Keratinocyte (primary cell): ENCODE data around the gene ATP5F1E. TPM values are rescaled to one million over a fixed set of nuclear protein-coding genes. Genes with fewer than 3 reads are reported as not detected.

Experiments used
- DNase-seq: peaks from one replicate; pipeline ENCODE4 v3.0.0-alpha.2; 2011; ENCODE audit warnings: low read depth, missing footprints, low spot score
- FAIRE-seq: peaks from 2 replicates; lab custom pipeline; 2011; peaks lifted over from hg19 to GRCh38; lab: Jason Lieb, UNC
- H2AFZ ChIP-seq: 2 replicates; pipeline ENCODE4 v1.6.0; 2012; ENCODE audit warnings: low read length, control low read depth, inconsistent platforms; ENCODE audit not compliant: control insufficient read depth
- H3K27ac ChIP-seq: 2 replicates; pipeline ENCODE4 v1.5.1; 2011; ENCODE audit warnings: low read length; ENCODE audit not compliant: control insufficient read depth, insufficient read depth
- H3K27me3 ChIP-seq: 3 replicates; pipeline ENCODE4 v1.6.0; 2011; ENCODE audit warnings: low read length; ENCODE audit not compliant: control insufficient read depth, insufficient read depth; ENCODE audit errors: extremely low read depth
- H3K36me3 ChIP-seq, 2 experiments: 2 replicates in 1 of 2; 3 replicates in 1 of 2; pipeline ENCODE4 v1.5.1; 2011; ENCODE audit warnings: low read length in 2 of 2, mild to moderate bottlenecking in 1 of 2; ENCODE audit not compliant: control insufficient read depth in 2 of 2, insufficient read depth in 2 of 2; ENCODE audit errors: extremely low read depth in 1 of 2
- H3K4me1 ChIP-seq: 3 replicates; pipeline ENCODE4 v1.5.1; 2011; ENCODE audit warnings: low read length; ENCODE audit not compliant: control insufficient read depth, insufficient read depth; ENCODE audit errors: extremely low read depth
- H3K4me2 ChIP-seq: 3 replicates; pipeline ENCODE4 v1.6.0; 2011; ENCODE audit warnings: low read depth, low read length; ENCODE audit not compliant: control insufficient read depth, insufficient read depth; ENCODE audit errors: extremely low read depth
- H3K4me3 ChIP-seq, 3 experiments: fragments of 200-600 bp in 1 of 3; sonication (generic) in 1 of 3; 2 replicates in 2 of 3; 3 replicates in 1 of 3; pipeline ENCODE4 v1.5.1; 2011 to 2016; ENCODE audit warnings: low read length in 3 of 3, mild to moderate bottlenecking in 3 of 3, control low read depth in 2 of 3, inconsistent platforms in 1 of 3, low read depth in 1 of 3, mixed read lengths in 1 of 3, mixed run types in 1 of 3, moderate library complexity in 1 of 3; ENCODE audit not compliant: control insufficient read depth in 2 of 3, insufficient read depth in 2 of 3; ENCODE audit errors: extremely low read depth in 1 of 3
- H3K79me2 ChIP-seq: 2 replicates; pipeline ENCODE4 v1.6.0; 2012; ENCODE audit warnings: low read length; ENCODE audit not compliant: control insufficient read depth, insufficient read depth
- H3K9ac ChIP-seq: 3 replicates; pipeline ENCODE4 v1.6.0; 2011; ENCODE audit warnings: low read length; ENCODE audit not compliant: control insufficient read depth, insufficient read depth; ENCODE audit errors: extremely low read depth
- H3K9me1 ChIP-seq: 3 replicates; pipeline ENCODE4 v1.6.0; 2011; ENCODE audit warnings: low read length; ENCODE audit not compliant: control insufficient read depth, insufficient read depth; ENCODE audit errors: extremely low read depth
- H3K9me3 ChIP-seq: 2 replicates; pipeline ENCODE4 v1.5.1; 2012; ENCODE audit warnings: low read depth, low read length; ENCODE audit not compliant: control insufficient read depth
- H4K20me1 ChIP-seq: 3 replicates; pipeline ENCODE4 v1.6.0; 2011; ENCODE audit warnings: low read length; ENCODE audit not compliant: control insufficient read depth, insufficient read depth; ENCODE audit errors: extremely low read depth
- CTCF ChIP-seq, 3 experiments: IDR thresholded peaks in 1 of 3; conservative IDR thresholded peaks in 1 of 3; optimal IDR thresholded peaks in 1 of 3; 2 replicates in 2 of 3; 3 replicates in 1 of 3; pipeline versions ENCODE3 to v1.5.1; 2011; ENCODE audit warnings: low read length in 3 of 3, mild to moderate bottlenecking in 3 of 3, moderate library complexity in 2 of 3, control low read depth in 1 of 3, inconsistent platforms in 1 of 3; ENCODE audit not compliant: insufficient read depth in 2 of 3; ENCODE audit errors: extremely low read depth in 1 of 3
- EZH2 ChIP-seq: IDR thresholded peaks from one replicate; pipeline ENCODE4 v1.6.1; 2012; ENCODE audit warnings: inconsistent platforms, mild to moderate bottlenecking, low read length, moderate library complexity
- dilution Hi-C: fragments of 300-500 bp; cut with MboI; formaldehyde crosslinking; loops from one replicate; pipeline ENCODE4 v1.7.0; 2020; ENCODE audit warnings: low sequenced_read_pairs; ENCODE audit not compliant: extremely low pct_ligation_motif_present
- polyA plus RNA-seq, 5 experiments: library from polyadenylated mRNA; depleted of rRNA in 3 of 5; stranded (reverse) in 3 of 5; stranded (forward) in 1 of 5; unstranded in 1 of 5; fragments of >200 nt; gene quantifications; 1 replicate in 1 of 5; 2 replicates in 3 of 5; 3 replicates in 1 of 5; pipeline versions ENCODE4 v1.2.1 to v1.2.3, GENCODE V29; 2011 to 2012; ENCODE audit warnings: missing spikeins in 2 of 5, low read depth in 1 of 5, low replicate concordance in 1 of 5

ATP5F1E gene
- polyA plus RNA-seq, 1 donor (not counting 4 experiments of a cell fraction or from before 2014, with no cell fraction given): 99.7 TPM

- Histone ChIP-seq H3K4me2 (no peak overlapping the region), H3K9me1 (no peaks in the 10 kb centered on the region), H3K9me3 (no peaks in the 10 kb centered on the region), H3K79me2 (peaks cover 15% of the 10 kb centered on the region), H3K4me1 (peaks cover 14% of the 10 kb centered on the region), H4K20me1 (no peaks in the 10 kb centered on the region), H3K27ac (no peak overlapping the region), H3K4me3 (no peak overlapping the region), H2AFZ (no peak overlapping the region), H3K36me3 (peaks cover 13 to 26% of the 10 kb centered on the region in 2 experiments), H3K9ac (no peak overlapping the region), H3K27me3 (no peaks in the 10 kb centered on the region)
- no peak for DNase-seq
- no peak for FAIRE-seq
- dilution Hi-C loops: no loop called here
- no peak for TF ChIP-seq EZH2
- no peak for TF ChIP-seq CTCF (optimal IDR thresholded peaks at IDR 0.05 in 1 of 3, IDR thresholded peaks at IDR 0.05 in 1 of 3, conservative IDR thresholded peaks at IDR 0.05 in 1 of 3; ENCODE audit: extremely low read depth in 1 of 3, insufficient read depth in 2 of 3, low read length in 3 of 3)
Measured at GRCh38 chr20:59001449-59002171, 30.5 kb downstream of the ATP5F1E start.

- Histone ChIP-seq H3K9ac (no peak overlapping the region), H3K36me3 (peaks cover 13 to 29% of the 10 kb centered on the region in 2 experiments)
- no peak for DNase-seq
Measured at GRCh38 chr20:59001068-59001448, 31.1 kb downstream of the ATP5F1E start.

More at GRCh38 chr20:59001068-59001448, 31.1 kb downstream of the ATP5F1E start:
- peaks cover 10% of the 10 kb centered on the region for H3K4me1 ChIP-seq
- H3K27ac ChIP-seq: no peak overlapping the region
- H4K20me1 ChIP-seq: no peaks in the 10 kb centered on the region
- H3K9me3 ChIP-seq: no peaks in the 10 kb centered on the region
- FAIRE-seq: no peak
- H3K27me3 ChIP-seq: no peaks in the 10 kb centered on the region
- H3K4me2 ChIP-seq: no peak overlapping the region
- no peak overlapping the region for H2AFZ ChIP-seq
- H3K4me3 ChIP-seq: no peak overlapping the region
- H3K79me2 ChIP-seq: peaks cover 9% of the 10 kb centered on the region
- dilution Hi-C loops: no loop called here
- no peaks in the 10 kb centered on the region for H3K9me1 ChIP-seq
- TF ChIP-seq CTCF (optimal IDR thresholded peaks at IDR 0.05 in 1 of 3, IDR thresholded peaks at IDR 0.05 in 1 of 3, conservative IDR thresholded peaks at IDR 0.05 in 1 of 3; ENCODE audit: extremely low read depth in 1 of 3, insufficient read depth in 2 of 3, low read length in 3 of 3) (no peak), EZH2 (no peak)
